ENCODE measurements around the gene MAN2A1.

MAN2A1 gene

DNA sequence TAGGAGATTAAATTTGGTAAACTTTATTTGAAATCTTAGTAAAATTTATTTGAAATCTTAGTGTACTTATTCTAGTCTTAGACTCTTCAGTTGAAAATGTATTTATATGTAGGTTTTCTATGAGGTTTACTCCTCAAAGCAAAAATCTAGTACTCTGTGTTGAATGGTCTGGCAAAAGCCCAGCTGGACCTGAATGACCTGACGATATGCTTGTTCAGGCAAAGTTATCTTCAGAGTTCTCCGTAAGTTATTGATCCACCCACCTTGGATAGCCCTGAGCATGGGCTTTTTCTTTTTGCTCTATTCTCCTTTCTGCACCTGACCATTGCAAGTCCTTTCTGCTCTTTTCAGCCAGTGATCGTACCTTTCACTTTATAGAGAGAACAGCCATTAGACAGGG is 158.4 kb downstream of the MAN2A1 start:
- Histone ChIP-seq H3K4me1 (ENCODE audit: control insufficient read depth in 5 of 5, insufficient read depth in 5 of 5, low read length in 5 of 5) (no peaks in the 10 kb centered on the region), H3K4me3 (ENCODE audit: low read depth in 1 of 5, low read length in 5 of 5) (no peak overlapping the region), H3K27me3 (ENCODE audit: control insufficient read depth in 5 of 5, insufficient read depth in 4 of 5, low read length in 5 of 5) (no peaks in the 10 kb centered on the region), H3K9ac (ENCODE audit: low read length in 5 of 5) (no peak overlapping the region), H3K27ac (ENCODE audit: low read depth, low read length) (no peak overlapping the region), H3K36me3 (ENCODE audit: control insufficient read depth in 5 of 5, insufficient read depth in 5 of 5, low read length in 5 of 5) (peaks cover 19 to 50% (median 39%) of the 10 kb centered on the region in 5 donors), H3K9me3 (ENCODE audit: control insufficient read depth in 5 of 5, low read length in 5 of 5) (no peaks in the 10 kb centered on the region)

DNA sequence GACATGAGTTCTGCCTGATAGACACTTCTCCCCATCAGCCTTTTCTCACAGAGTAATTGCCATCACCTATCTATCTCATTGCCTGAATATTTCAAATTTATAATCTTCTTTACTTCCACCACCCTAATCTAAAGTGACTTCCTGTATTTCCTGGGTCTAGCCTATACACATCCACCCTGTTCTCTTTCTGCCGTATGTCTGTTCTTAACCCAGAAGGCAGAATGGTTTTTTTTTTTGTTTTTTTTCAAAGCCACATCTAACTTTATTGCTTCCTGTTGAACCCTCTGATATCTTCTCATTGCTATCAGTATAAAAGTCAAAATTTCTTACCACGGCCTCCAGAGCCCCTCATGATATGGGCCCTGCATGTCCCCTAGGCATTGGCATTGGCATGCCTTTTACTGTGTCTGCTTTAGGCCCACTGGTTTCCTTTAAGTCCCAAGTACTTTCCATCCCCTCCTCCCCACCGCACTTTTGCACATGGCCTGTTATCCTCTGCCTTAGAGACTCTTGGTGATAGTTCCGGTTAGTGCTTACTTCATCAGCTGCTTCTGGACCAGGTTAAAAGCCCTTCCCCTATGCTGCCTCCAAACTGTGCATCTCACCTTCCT is 159.9 kb downstream of the MAN2A1 start:
- H3K27ac ChIP-seq (ENCODE audit: low read depth, low read length), result no peak overlapping the region
- H3K4me1 ChIP-seq (ENCODE audit: control insufficient read depth in 5 of 5, insufficient read depth in 5 of 5, low read length in 5 of 5), result no peaks in the 10 kb centered on the region
- no peaks in the 10 kb centered on the region for H3K9me3 ChIP-seq (ENCODE audit: control insufficient read depth in 5 of 5, low read length in 5 of 5)
- no peak overlapping the region for H3K4me3 ChIP-seq (ENCODE audit: low read depth in 1 of 5, low read length in 5 of 5)
- peaks cover 19 to 50% (median 39%) of the 10 kb centered on the region in 5 donors for H3K36me3 ChIP-seq (ENCODE audit: control insufficient read depth in 5 of 5, insufficient read depth in 5 of 5, low read length in 5 of 5)
- H3K9ac ChIP-seq (ENCODE audit: low read length in 5 of 5), result no peak overlapping the region
- H3K27me3 ChIP-seq (ENCODE audit: control insufficient read depth in 5 of 5, insufficient read depth in 4 of 5, low read length in 5 of 5), result no peaks in the 10 kb centered on the region

GRCh38 chr5:109852371-109853155 is 162.8 kb downstream of the MAN2A1 start:
- Histone ChIP-seq H3K9me3 (ENCODE audit: control insufficient read depth in 5 of 5, low read length in 5 of 5) (no peaks in the 10 kb centered on the region), H3K36me3 (ENCODE audit: control insufficient read depth in 5 of 5, insufficient read depth in 5 of 5, low read length in 5 of 5) (peaks cover 29 to 57% (median 42%) of the 10 kb centered on the region in 5 donors), H3K27me3 (ENCODE audit: control insufficient read depth in 5 of 5, insufficient read depth in 4 of 5, low read length in 5 of 5) (no peaks in the 10 kb centered on the region), H3K4me1 (ENCODE audit: control insufficient read depth in 5 of 5, insufficient read depth in 5 of 5, low read length in 5 of 5) (no peaks in the 10 kb centered on the region), H3K4me3 (ENCODE audit: low read depth in 1 of 5, low read length in 5 of 5) (no peak overlapping the region), H3K9ac (ENCODE audit: low read length in 5 of 5) (no peak overlapping the region), H3K27ac (ENCODE audit: low read depth, low read length) (no peak overlapping the region)

- Histone ChIP-seq H3K4me1 (ENCODE audit: control insufficient read depth in 5 of 5, insufficient read depth in 5 of 5, low read length in 5 of 5) (no peaks in the 10 kb centered on the region), H3K27me3 (ENCODE audit: control insufficient read depth in 5 of 5, insufficient read depth in 4 of 5, low read length in 5 of 5) (no peaks in the 10 kb centered on the region), H3K36me3 (ENCODE audit: control insufficient read depth in 5 of 5, insufficient read depth in 5 of 5, low read length in 5 of 5) (peaks cover 31 to 60% (median 45%) of the 10 kb centered on the region in 5 donors), H3K4me3 (ENCODE audit: low read depth in 1 of 5, low read length in 5 of 5) (no peak overlapping the region), H3K27ac (ENCODE audit: low read depth, low read length) (no peak overlapping the region), H3K9ac (ENCODE audit: low read length in 5 of 5) (no peak overlapping the region), H3K9me3 (ENCODE audit: control insufficient read depth in 5 of 5, low read length in 5 of 5) (no peaks in the 10 kb centered on the region)
These were observed 163.7 kb downstream of the MAN2A1 start for GRCh38 chr5:109853377-109853776.

DNA sequence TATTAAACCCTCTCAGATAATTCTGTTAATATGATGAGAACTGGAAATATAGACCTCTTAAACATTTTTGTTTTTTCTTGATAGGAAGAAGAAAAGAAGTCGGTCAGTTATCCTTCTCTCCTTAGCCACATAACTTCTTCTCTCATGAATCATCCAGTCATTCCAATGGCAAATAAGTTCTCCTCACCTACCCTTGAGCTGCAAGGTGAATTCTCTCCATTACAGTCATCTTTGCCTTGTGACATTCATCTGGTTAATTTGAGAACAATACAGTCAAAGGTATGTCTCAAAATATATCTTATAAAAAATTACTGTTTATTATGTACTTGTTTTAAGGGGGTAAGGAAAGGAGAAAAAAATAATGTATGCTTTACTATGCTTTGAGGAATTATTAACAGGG is 165.3 kb downstream of the MAN2A1 start:
- H3K4me3 ChIP-seq (ENCODE audit: low read depth in 1 of 5, low read length in 5 of 5), result no peak overlapping the region
- H3K27me3 ChIP-seq (ENCODE audit: control insufficient read depth in 5 of 5, insufficient read depth in 4 of 5, low read length in 5 of 5), result no peaks in the 10 kb centered on the region
- no peak overlapping the region for H3K27ac ChIP-seq (ENCODE audit: low read depth, low read length)
- no peaks in the 10 kb centered on the region for H3K4me1 ChIP-seq (ENCODE audit: control insufficient read depth in 5 of 5, insufficient read depth in 5 of 5, low read length in 5 of 5)
- no peak overlapping the region for H3K9ac ChIP-seq (ENCODE audit: low read length in 5 of 5)
- peaks cover 32 to 54% (median 35%) of the 10 kb centered on the region in 5 donors for H3K36me3 ChIP-seq (ENCODE audit: control insufficient read depth in 5 of 5, insufficient read depth in 5 of 5, low read length in 5 of 5)
- no peaks in the 10 kb centered on the region for H3K9me3 ChIP-seq (ENCODE audit: control insufficient read depth in 5 of 5, low read length in 5 of 5)

DNA sequence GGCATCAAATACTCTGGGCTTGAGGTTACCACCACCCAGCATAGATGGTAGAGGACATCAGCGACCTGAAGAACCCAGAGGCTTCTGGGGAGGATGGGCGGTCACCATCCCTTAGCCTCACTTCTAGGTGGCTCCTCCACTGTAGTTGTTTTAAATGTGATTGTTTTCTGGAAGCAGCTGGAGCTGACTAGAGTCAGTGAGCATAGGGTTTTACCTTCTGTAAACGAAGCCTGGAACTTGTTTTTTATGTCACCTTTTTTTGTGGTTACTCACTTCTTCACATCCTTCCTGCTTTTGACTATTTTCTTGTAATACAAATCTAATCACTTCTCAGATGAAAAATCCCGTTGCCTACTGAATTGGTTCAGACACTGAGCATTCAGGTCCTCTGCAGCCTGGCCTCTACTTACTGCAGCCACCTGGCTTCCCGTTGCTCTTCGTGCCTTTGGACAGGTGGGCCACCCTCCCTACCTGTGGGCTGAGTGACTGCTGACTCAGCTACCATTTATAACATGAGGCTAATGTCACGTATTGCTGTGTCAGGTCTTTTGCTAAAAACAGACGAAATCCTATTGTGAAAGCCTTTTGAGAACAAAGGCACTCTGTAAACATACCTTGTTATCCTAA is 167.8 kb downstream of the MAN2A1 start:
- Histone ChIP-seq H3K27ac (ENCODE audit: low read depth, low read length) (no peak overlapping the region), H3K9ac (ENCODE audit: low read length in 5 of 5) (no peak overlapping the region), H3K36me3 (ENCODE audit: control insufficient read depth in 5 of 5, insufficient read depth in 5 of 5, low read length in 5 of 5) (peaks cover 26 to 53% (median 32%) of the 10 kb centered on the region in 5 donors), H3K27me3 (ENCODE audit: control insufficient read depth in 5 of 5, insufficient read depth in 4 of 5, low read length in 5 of 5) (no peaks in the 10 kb centered on the region), H3K4me3 (ENCODE audit: low read depth in 1 of 5, low read length in 5 of 5) (no peak overlapping the region), H3K4me1 (ENCODE audit: control insufficient read depth in 5 of 5, insufficient read depth in 5 of 5, low read length in 5 of 5) (no peaks in the 10 kb centered on the region), H3K9me3 (ENCODE audit: control insufficient read depth in 5 of 5, low read length in 5 of 5) (no peaks in the 10 kb centered on the region)

DNA sequence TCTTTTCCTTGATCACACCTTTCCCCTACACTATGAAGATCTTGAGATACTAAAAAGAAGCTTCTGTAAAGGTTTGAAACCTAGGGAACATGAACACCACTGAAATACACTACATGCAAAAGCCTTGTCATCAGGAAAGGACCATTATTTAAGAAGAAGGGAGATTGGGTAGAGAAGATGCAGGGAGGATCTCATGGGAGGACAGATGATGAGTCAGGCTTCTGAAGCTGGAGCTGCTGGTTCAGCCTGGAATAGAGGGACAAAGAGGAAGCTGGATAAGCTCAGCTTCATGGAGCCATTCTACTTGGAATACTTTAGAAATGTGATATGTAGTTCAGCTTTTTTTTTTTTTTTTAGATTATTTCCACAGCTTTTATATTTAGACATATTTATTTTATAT is 169.8 kb downstream of the MAN2A1 start:
- no peaks in the 10 kb centered on the region for H3K9me3 ChIP-seq (ENCODE audit: control insufficient read depth in 5 of 5, low read length in 5 of 5)
- H3K4me3 ChIP-seq (ENCODE audit: low read depth in 1 of 5, low read length in 5 of 5), result no peak overlapping the region
- H3K4me1 ChIP-seq (ENCODE audit: control insufficient read depth in 5 of 5, insufficient read depth in 5 of 5, low read length in 5 of 5), result no peaks in the 10 kb centered on the region
- no peaks in the 10 kb centered on the region for H3K27me3 ChIP-seq (ENCODE audit: control insufficient read depth in 5 of 5, insufficient read depth in 4 of 5, low read length in 5 of 5)
- H3K9ac ChIP-seq (ENCODE audit: low read length in 5 of 5), result no peak overlapping the region
- H3K36me3 ChIP-seq (ENCODE audit: control insufficient read depth in 5 of 5, insufficient read depth in 5 of 5, low read length in 5 of 5), result peaks cover 30 to 56% (median 36%) of the 10 kb centered on the region in 5 donors
- H3K27ac ChIP-seq (ENCODE audit: low read depth, low read length), result no peak overlapping the region

DNA sequence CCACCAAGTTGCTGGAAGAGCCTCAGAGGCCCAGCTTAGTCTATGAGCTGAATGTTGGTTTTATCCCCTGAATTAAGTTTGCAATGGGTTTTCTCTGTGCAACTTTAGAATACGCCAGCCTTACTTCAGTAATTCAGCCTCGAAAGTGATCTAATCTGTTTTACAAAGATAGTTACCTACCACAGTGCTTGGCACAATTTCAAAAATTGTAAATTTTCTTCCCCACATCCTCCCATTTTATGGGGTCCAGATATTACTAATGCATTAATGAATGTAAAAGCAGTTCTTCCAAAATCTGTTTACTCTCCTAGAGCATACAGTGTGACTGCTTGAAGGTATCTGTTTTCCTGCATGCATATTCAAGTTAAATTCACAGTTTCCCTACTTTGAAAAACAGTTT is 172.6 kb downstream of the MAN2A1 start:
- peaks cover 32 to 61% (median 37%) of the 10 kb centered on the region in 5 donors for H3K36me3 ChIP-seq (ENCODE audit: control insufficient read depth in 5 of 5, insufficient read depth in 5 of 5, low read length in 5 of 5)
- no peak overlapping the region for H3K27ac ChIP-seq (ENCODE audit: low read depth, low read length)
- no peaks in the 10 kb centered on the region for H3K27me3 ChIP-seq (ENCODE audit: control insufficient read depth in 5 of 5, insufficient read depth in 4 of 5, low read length in 5 of 5)
- H3K9ac ChIP-seq (ENCODE audit: low read length in 5 of 5), result no peak overlapping the region
- no peaks in the 10 kb centered on the region for H3K9me3 ChIP-seq (ENCODE audit: control insufficient read depth in 5 of 5, low read length in 5 of 5)
- no peaks in the 10 kb centered on the region for H3K4me1 ChIP-seq (ENCODE audit: control insufficient read depth in 5 of 5, insufficient read depth in 5 of 5, low read length in 5 of 5)
- no peak overlapping the region for H3K4me3 ChIP-seq (ENCODE audit: low read depth in 1 of 5, low read length in 5 of 5)

DNA sequence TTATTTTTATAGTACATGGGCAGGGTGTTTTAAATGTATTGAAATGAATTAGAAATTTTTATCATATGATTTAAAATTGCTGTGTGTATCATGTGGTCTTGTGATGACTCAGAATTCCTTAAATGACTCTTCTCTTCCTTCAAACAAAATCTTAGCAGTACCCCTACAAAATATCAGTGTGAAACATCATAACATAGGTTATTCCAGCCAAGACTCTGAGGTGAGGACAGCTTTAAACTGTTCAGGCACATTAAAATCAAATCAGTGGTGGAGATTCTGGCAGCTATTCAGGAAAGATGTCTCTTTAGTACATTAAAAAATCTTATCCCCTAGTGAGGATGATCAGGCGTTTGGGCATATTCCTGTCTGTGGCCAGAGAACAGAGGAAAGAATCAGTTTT is 174.0 kb downstream of the MAN2A1 start:
- no peak overlapping the region for H3K9ac ChIP-seq (ENCODE audit: low read length in 5 of 5)
- H3K36me3 ChIP-seq (ENCODE audit: control insufficient read depth in 5 of 5, insufficient read depth in 5 of 5, low read length in 5 of 5), result peaks cover 20 to 53% (median 39%) of the 10 kb centered on the region in 5 donors
- H3K9me3 ChIP-seq (ENCODE audit: control insufficient read depth in 5 of 5, low read length in 5 of 5), result no peaks in the 10 kb centered on the region
- no peak overlapping the region for H3K4me3 ChIP-seq (ENCODE audit: low read depth in 1 of 5, low read length in 5 of 5)
- no peak overlapping the region for H3K27ac ChIP-seq (ENCODE audit: low read depth, low read length)
- H3K4me1 ChIP-seq (ENCODE audit: control insufficient read depth in 5 of 5, insufficient read depth in 5 of 5, low read length in 5 of 5), result peaks cover 0 to 2% (median 0%) of the 10 kb centered on the region in 5 donors
- no peaks in the 10 kb centered on the region for H3K27me3 ChIP-seq (ENCODE audit: control insufficient read depth in 5 of 5, insufficient read depth in 4 of 5, low read length in 5 of 5)

GRCh38 chr5:109865637-109866036 is 175.9 kb downstream of the MAN2A1 start:
- Histone ChIP-seq H3K9me3 (ENCODE audit: control insufficient read depth in 5 of 5, low read length in 5 of 5) (no peaks in the 10 kb centered on the region), H3K4me3 (ENCODE audit: low read depth in 1 of 5, low read length in 5 of 5) (no peak overlapping the region), H3K4me1 (ENCODE audit: control insufficient read depth in 5 of 5, insufficient read depth in 5 of 5, low read length in 5 of 5) (peaks cover 0 to 2% (median 0%) of the 10 kb centered on the region in 5 donors), H3K27me3 (ENCODE audit: control insufficient read depth in 5 of 5, insufficient read depth in 4 of 5, low read length in 5 of 5) (no peaks in the 10 kb centered on the region), H3K36me3 (ENCODE audit: control insufficient read depth in 5 of 5, insufficient read depth in 5 of 5, low read length in 5 of 5) (peaks cover 20 to 44% (median 40%) of the 10 kb centered on the region in 5 donors), H3K9ac (ENCODE audit: low read length in 5 of 5) (no peak overlapping the region), H3K27ac (ENCODE audit: low read depth, low read length) (no peak overlapping the region)
